IPS-15b (cell line): ENCODE results near the gene ANKZF1.

Source experiments
- H3K27me3 ChIP-seq: one replicate; pipeline ENCODE4 v1.6.1; 2013; ENCODE audit warnings: low read length; ENCODE audit not compliant: control insufficient read depth, insufficient read depth
- H3K36me3 ChIP-seq: one replicate; pipeline ENCODE4 v1.6.1; 2013; ENCODE audit warnings: low read length; ENCODE audit not compliant: control insufficient read depth, insufficient read depth
- H3K4me1 ChIP-seq: one replicate; pipeline ENCODE4 v1.6.1; 2013; ENCODE audit warnings: mild to moderate bottlenecking, low read length; ENCODE audit not compliant: control insufficient read depth, insufficient read depth
- H3K4me3 ChIP-seq: one replicate; pipeline ENCODE4 v1.5.1; 2013; ENCODE audit warnings: low read depth, low read length
- H3K9ac ChIP-seq: one replicate; pipeline ENCODE4 v1.6.1; 2013; ENCODE audit warnings: low read depth, mild to moderate bottlenecking, low read length
- H3K9me3 ChIP-seq: one replicate; pipeline ENCODE4 v1.6.1; 2013; ENCODE audit warnings: mild to moderate bottlenecking, low read length; ENCODE audit not compliant: control insufficient read depth, insufficient read depth

ANKZF1 gene

GRCh38 chr2:219210196-219210885, 19.3 kb upstream of the ANKZF1 start:
- Histone ChIP-seq H3K4me3 (no peak overlapping the region), H3K36me3 (peaks cover 29% of the 10 kb centered on the region), H3K4me1 (peaks cover 5% of the 10 kb centered on the region), H3K9ac (no peak overlapping the region), H3K27me3 (no peaks in the 10 kb centered on the region), H3K9me3 (no peaks in the 10 kb centered on the region)

DNA sequence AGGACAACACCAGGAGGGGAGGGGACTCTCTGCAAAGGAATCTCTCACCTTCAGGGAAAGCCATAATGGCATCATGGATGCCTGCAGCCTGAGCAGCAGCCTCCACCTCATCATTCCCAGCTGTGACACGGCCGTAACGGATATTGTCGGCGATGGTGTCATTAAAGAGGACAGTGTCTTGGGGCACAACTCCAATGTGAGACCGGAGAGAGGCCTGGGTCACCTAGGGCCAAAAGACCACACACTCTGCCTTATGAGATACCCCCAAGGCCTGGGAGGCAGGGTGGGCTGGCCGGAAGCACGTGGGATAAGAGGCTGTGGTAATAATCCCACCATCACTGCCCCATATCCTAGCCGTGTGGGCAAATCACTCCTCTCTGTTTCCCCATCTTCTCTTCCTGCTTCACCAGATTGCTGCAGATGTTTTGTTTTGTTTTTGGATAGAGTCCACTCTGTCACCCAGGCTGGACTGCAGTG, 18.7 kb upstream of the ANKZF1 start:
- Histone ChIP-seq H3K4me1 (peaks cover 5% of the 10 kb centered on the region), H3K9me3 (no peaks in the 10 kb centered on the region), H3K9ac (no peak overlapping the region), H3K4me3 (no peak overlapping the region), H3K36me3 (peaks cover 29% of the 10 kb centered on the region), H3K27me3 (no peaks in the 10 kb centered on the region)

DNA sequence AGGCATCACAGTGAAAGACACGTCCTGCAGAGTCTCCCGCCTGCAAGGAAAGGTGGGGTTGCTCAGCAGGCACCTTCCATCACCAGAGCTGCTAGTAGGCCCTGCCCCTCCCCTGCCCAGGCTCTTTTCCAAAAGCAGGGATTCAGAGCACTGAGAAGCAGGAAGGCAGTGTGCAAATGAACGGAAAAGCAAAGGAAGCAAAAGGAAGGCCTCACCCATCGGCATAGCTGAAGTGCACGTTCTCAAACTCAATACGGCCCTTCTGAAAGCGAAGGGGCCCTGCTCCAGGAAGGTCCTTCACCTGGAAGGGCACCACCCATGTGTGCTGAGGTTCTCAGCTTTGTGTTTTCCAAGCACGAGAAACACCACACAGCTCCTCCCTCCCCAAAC, 16.6 kb upstream of the ANKZF1 start:
- Histone ChIP-seq H3K27me3 (no peaks in the 10 kb centered on the region), H3K9me3 (no peaks in the 10 kb centered on the region), H3K4me1 (peaks cover 2% of the 10 kb centered on the region), H3K36me3 (peaks cover 29% of the 10 kb centered on the region), H3K4me3 (no peak overlapping the region), H3K9ac (no peak overlapping the region)

GRCh38 chr2:219213486-219214071, 16.0 kb upstream of the ANKZF1 start:
- peaks cover 29% of the 10 kb centered on the region for H3K36me3 ChIP-seq
- no peak overlapping the region for H3K9ac ChIP-seq
- H3K9me3 ChIP-seq = no peaks in the 10 kb centered on the region
- no peaks in the 10 kb centered on the region for H3K27me3 ChIP-seq
- no peak overlapping the region for H3K4me3 ChIP-seq
- peaks cover 2% of the 10 kb centered on the region for H3K4me1 ChIP-seq

DNA sequence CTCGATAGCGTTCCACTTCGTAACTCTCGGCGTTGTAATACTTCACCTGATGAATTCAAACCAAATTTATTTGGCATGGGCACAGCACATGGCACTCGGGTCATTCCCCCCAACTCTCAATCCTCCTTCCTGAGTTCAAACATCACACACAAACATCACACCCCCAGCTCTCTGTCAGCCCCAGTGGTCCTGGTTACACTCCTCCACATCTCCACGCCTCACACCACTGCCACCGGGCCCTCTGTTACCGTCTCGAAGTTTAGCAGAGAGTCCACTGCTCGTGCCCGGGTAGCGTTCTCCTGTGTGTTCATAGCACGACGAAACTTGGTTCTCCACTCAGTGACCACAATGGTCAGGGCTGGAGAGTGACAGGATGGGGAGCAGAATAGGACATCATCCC, 15.5 kb upstream of the ANKZF1 start:
- peaks cover 3% of the 10 kb centered on the region for H3K4me1 ChIP-seq
- H3K27me3 ChIP-seq = no peaks in the 10 kb centered on the region
- H3K9ac ChIP-seq = no peak overlapping the region
- no peaks in the 10 kb centered on the region for H3K9me3 ChIP-seq
- peaks cover 23% of the 10 kb centered on the region for H3K36me3 ChIP-seq
- H3K4me3 ChIP-seq = no peak overlapping the region

DNA sequence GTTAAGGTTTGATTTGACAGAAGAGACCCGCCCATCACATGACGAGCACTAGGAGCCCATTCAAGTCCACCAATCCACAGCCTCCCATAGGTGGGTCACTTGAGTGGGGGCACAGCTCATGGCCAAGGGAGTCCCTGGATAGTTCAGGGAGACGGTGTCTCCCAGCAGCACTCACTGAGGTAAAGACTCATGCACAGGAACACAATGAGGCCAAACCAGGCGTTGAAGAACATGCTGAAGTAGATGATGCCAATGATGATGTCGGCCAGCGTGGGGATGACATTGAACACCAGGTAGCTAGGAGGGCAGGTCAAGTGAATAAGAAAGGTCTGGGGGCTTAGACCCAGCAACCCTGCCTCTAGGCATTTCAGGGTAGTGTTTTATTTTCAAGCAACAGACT, 14.8 kb upstream of the ANKZF1 start:
- Histone ChIP-seq H3K4me3 (no peak overlapping the region), H3K4me1 (peaks cover 5% of the 10 kb centered on the region), H3K36me3 (peaks cover 20% of the 10 kb centered on the region), H3K9me3 (no peaks in the 10 kb centered on the region), H3K9ac (no peak overlapping the region), H3K27me3 (no peaks in the 10 kb centered on the region)

- Histone ChIP-seq H3K27me3 (no peaks in the 10 kb centered on the region), H3K9ac (no peak overlapping the region), H3K4me1 (peaks cover 5% of the 10 kb centered on the region), H3K36me3 (peaks cover 11% of the 10 kb centered on the region), H3K9me3 (no peaks in the 10 kb centered on the region), H3K4me3 (peak overlapping the region; percentile 13)
These were observed 13.6 kb upstream of the ANKZF1 start for GRCh38 chr2:219215871-219216534.

DNA sequence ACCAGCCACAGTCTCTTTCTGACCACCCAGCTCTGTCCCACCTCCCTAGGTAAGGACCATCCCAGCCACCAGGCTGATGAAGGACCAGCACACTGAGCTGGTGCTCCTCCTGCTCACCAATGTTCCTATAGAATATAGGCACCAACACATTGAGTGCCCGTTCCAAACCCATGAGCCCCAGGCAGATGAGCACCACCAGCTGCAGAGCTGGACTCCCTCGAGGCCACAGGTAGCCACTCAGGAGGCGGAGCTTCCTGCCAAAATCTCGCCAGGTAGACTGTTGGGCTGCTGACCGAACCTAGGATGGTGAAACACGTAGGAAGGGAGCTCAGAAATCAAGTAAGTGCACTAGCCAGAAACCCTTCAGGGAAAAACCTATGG, 13.1 kb upstream of the ANKZF1 start:
- H3K36me3 ChIP-seq = peaks cover 11% of the 10 kb centered on the region
- peaks cover 5% of the 10 kb centered on the region for H3K4me1 ChIP-seq
- no peaks in the 10 kb centered on the region for H3K9me3 ChIP-seq
- H3K9ac ChIP-seq = no peak overlapping the region
- no peaks in the 10 kb centered on the region for H3K27me3 ChIP-seq
- H3K4me3 ChIP-seq = peak overlapping the region; percentile 13

DNA sequence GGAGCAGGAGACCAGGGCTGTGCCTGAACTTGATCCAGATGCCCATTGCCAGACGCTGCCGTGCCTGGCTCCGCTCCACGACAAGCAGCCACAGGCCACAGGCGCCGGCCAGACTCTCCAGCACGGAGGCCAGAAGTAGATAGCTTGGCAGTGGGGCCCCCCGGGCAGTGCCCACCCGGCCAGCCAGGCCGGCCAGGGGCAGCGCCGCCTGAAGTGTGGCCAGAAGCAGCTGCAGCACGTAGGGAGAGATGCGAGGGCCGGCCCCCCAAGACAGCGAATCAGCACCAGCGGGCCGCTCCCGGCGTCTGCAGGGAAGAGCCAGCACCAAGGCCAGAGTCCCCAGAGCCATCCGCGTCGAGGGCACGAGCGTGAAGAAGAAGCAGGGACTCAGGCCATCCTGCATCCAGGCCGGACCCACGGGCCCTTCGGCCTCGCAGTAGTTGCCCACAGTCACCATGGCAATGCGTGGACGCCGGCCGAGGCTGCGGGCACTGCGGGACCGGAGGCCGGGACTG, 11.3 kb upstream of the ANKZF1 start:
- H3K9ac ChIP-seq = no peak overlapping the region
- no peaks in the 10 kb centered on the region for H3K27me3 ChIP-seq
- no peaks in the 10 kb centered on the region for H3K9me3 ChIP-seq
- peak overlapping the region; percentile 79 for H3K4me3 ChIP-seq
- peaks cover 9% of the 10 kb centered on the region for H3K36me3 ChIP-seq
- peaks cover 5% of the 10 kb centered on the region for H3K4me1 ChIP-seq

DNA sequence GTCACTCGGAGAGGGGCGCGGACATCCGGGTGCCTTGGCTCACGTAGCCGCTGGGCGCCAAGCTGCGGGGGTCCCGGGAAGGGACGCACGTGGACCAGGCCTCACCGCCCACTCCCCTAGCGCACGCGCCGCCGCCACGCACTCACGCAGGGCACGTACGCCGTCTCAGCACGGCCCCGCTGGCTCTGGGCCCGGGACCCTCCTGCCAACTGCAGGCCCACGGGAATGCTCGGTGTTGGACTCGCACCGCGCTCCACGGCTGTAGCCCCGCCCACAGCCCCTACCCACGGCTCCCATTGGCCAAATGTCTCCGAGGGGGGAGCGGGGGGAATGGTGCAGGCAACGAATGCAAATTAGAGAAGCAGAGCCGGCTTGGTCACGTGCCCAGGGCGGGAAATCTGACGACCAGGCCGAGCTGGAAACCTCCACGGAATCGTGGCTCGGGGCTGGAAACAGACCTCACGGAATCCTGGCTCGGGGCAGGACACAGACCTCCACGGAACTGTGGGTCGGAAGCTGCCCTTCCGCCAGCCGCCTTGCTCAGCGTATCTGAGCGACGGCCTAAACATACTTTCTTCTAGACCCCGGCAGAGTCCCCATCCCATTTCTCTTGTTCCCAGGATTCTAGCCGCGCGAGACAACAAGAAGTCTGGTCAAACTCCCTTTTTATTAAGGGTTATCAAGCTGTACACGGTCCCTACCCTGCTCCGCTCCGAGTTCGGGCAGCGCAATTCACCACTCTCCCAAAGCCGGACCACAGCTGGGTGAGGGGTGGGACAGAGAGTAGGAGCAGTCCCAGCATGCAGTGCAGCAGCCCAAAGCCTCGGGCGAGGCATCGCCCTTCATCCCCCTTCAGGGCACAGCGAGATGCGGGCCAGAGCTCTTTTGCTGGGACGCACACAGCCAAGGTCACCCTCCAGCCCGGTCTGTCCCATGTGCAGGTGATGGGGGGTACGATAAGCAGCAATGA, 10.6 kb upstream of the ANKZF1 start, which contains the start of gene ABCB6:
Gene ABCB6 (minus strand): TSS at position 227 of the 970 bp plus-strand sequence. CDS start 285 bp downstream, outside the sequence.
- Histone ChIP-seq H3K36me3 (peaks cover 16% of the 10 kb centered on the region), H3K4me3 (peak within 1 kb of the TSS; percentile 79), H3K9me3 (no peaks in the 10 kb centered on the region), H3K4me1 (peaks cover 5% of the 10 kb centered on the region), H3K27me3 (no peaks in the 10 kb centered on the region), H3K9ac (peak within 1 kb of the TSS; percentile 47)
